SK-N-SH treated with all-trans-retinoic acid at 6 μM for 48 hours (cell line): ENCODE measurements around the gene SLC29A3.

ENCODE experiments used
- ARNTL ChIP-seq: fragments of 450-650 bp; formaldehyde crosslinking; IDR thresholded peaks from 2 replicates; pipeline ENCODE4 v1.5.0; 2020; ENCODE audit warnings: low read depth, mild to moderate bottlenecking, moderate library complexity, borderline replicate concordance
- CSDC2 ChIP-seq: fragments of 250-450 bp; sonication (Bioruptor Pico); IDR thresholded peaks from 2 replicates; pipeline ENCODE4 v1.5.0; 2020; ENCODE audit warnings: mild to moderate bottlenecking, moderate library complexity
- SNAI2 ChIP-seq: fragments of 250-450 bp; sonication (Bioruptor Pico); IDR thresholded peaks from 2 replicates; pipeline ENCODE4 v1.5.0; 2020; ENCODE audit warnings: mild to moderate bottlenecking, moderate library complexity
- TCF4 ChIP-seq: fragments of 250-450 bp; sonication (Bioruptor Pico); IDR thresholded peaks from 2 replicates; pipeline ENCODE4 v1.8.0; 2021; ENCODE audit warnings: mild to moderate bottlenecking, moderate library complexity, borderline replicate concordance
- TOX ChIP-seq: fragments of 250-450 bp; sonication (Bioruptor Pico); IDR thresholded peaks from 2 replicates; pipeline ENCODE4 v1.8.0; 2021; ENCODE audit warnings: mild to moderate bottlenecking, moderate library complexity, borderline replicate concordance
- ZFP3 ChIP-seq: fragments of 250-450 bp; sonication (Bioruptor Pico); IDR thresholded peaks from 2 replicates; pipeline ENCODE4 v1.5.0; 2020; ENCODE audit warnings: mild to moderate bottlenecking, moderate library complexity
- ZFP30 ChIP-seq: fragments of 450-650 bp; formaldehyde crosslinking; IDR thresholded peaks from 2 replicates; pipeline ENCODE4 v1.5.0; 2022; ENCODE audit warnings: mild to moderate bottlenecking, moderate library complexity
- ZNF70 ChIP-seq: fragments of 450-650 bp; formaldehyde crosslinking; IDR thresholded peaks from 2 replicates; pipeline ENCODE4 v1.5.0; 2020; ENCODE audit warnings: mild to moderate bottlenecking, moderate library complexity

DNA sequence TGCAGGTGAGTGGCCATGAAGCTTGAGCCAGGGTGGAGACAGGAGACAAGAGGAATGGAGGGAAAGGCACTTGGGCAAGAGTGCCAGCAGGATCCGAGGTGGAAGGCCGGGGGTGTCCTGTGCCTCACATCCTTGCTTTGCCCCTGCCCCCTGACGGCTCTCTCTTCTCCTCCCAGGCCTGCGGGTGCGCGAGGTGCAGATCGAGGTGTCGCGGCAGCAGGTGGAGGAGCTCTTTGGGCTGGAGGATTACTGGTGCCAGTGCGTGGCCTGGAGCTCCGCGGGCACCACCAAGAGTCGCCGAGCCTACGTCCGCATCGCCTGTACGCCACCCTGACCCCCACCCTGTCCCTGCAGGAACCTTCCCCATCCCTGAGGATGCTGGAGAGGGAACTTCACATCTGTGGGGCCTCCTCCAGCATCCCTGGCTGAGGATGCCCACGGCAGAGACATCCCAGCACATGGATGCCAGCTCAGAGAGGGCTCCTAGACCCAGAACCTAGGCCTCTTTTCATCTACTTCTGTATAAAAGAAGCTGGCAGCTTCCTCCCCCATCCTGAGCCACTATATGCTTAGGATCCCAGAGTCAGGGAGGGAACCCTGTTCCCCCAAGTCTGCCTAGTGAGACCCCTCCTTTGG lies 34.4 kb upstream of the SLC29A3 start:
- no peak for TF ChIP-seq ZNF70 (CRISPR knock-in tag)
- TF ChIP-seq ZFP3 (CRISPR knock-in tag), result no peak
- no peak for TF ChIP-seq CSDC2 (CRISPR knock-in tag)
- no peak for TF ChIP-seq ARNTL (CRISPR knock-in tag)
- no peak for TF ChIP-seq TOX (CRISPR knock-in tag)
- no peak for TF ChIP-seq ZFP30 (CRISPR knock-in tag)
- TF ChIP-seq SNAI2 (CRISPR knock-in tag), result no peak
- no peak for TF ChIP-seq TCF4 (CRISPR knock-in tag)
